K562 (cell line): ENCODE measurements around the gene NAT8L. TPM values are rescaled to one million over a fixed set of nuclear protein-coding genes. Genes with fewer than 3 reads are reported as not detected.

Experiments
- ATAC-seq: fragments of 200-7000 bp; cut with Tn5 transposase; 3 replicates; pipeline ENCODE4 v1.9.1; 2020; ENCODE audit warnings: moderate library complexity
- BruUV-seq: library from RNA; stranded (reverse); fragments of 400-500 nt; replicated peaks from 2 replicates; lab custom pipeline; 2021; lab: Mats Ljungman, UMichigan
- CTCF ChIA-PET: fragments of 300-600 bp; formaldehyde crosslinking; extraction: SDS; loops from one replicate; lab custom pipeline; 2021; ENCODE audit warnings: low intra/inter-chr PET ratio; lab: Yijun Ruan, JAX
- POLR2A ChIA-PET: fragments of 300-600, 350-650 bp; sonication (Branson Sonifier 250); formaldehyde crosslinking; extraction: SDS; loops from one replicate; lab custom pipeline; 2021; ENCODE audit warnings: antibody characterized with exemption, inconsistent platforms; lab: Yijun Ruan, JAX
- DNase-seq, 4 experiments: peaks; one replicate each; pipeline versions ENCODE4 v3.0.0 to v3.0.0-alpha.2; 2011 to 2018; ENCODE audit warnings: low spot score in 3 of 4, mixed read lengths in 3 of 4; ENCODE audit errors: extremely low read depth in 1 of 4
- FAIRE-seq: peaks from 2 replicates; lab custom pipeline; 2011; peaks lifted over from hg19 to GRCh38; lab: Jason Lieb, UNC
- H2AFZ ChIP-seq: 2 replicates; pipeline ENCODE4 v1.6.0; 2011; ENCODE audit warnings: low read depth, low read length, control low read depth, inconsistent platforms
- H3K27ac ChIP-seq: fragments of 200-600 bp; 3 replicates; pipeline ENCODE4 v1.8.0; 2011; ENCODE audit warnings: low read depth, mild to moderate bottlenecking, control low read depth, inconsistent platforms, low read length, moderate library complexity, mixed read lengths; ENCODE audit errors: extremely low read depth
- H3K27me3 ChIP-seq, 2 experiments: fragments of 300-600 bp in 1 of 2; 2 replicates in 1 of 2; 3 replicates in 1 of 2; pipeline versions ENCODE4 v1.6.0 to v1.8.0; 2011; ENCODE audit warnings: inconsistent platforms in 2 of 2, low read length in 2 of 2, mild to moderate bottlenecking in 1 of 2, mixed read lengths in 1 of 2, moderate library complexity in 1 of 2; ENCODE audit not compliant: control insufficient read depth in 2 of 2, insufficient read depth in 2 of 2
- H3K36me3 ChIP-seq: fragments of 300-600 bp; 3 replicates; pipeline ENCODE4 v1.8.0; 2011; ENCODE audit warnings: mild to moderate bottlenecking, low read length, inconsistent platforms; ENCODE audit not compliant: control insufficient read depth, insufficient read depth
- H3K4me1 ChIP-seq, 2 experiments: fragments of 200-600 bp in 1 of 2; replicated peaks in 1 of 2; 2 replicates in 1 of 2; 3 replicates in 1 of 2; pipeline versions ENCODE4 v1.5.1 to v1.8.0; 2011; ENCODE audit warnings: inconsistent platforms in 2 of 2, low read length in 2 of 2, mild to moderate bottlenecking in 1 of 2, mixed read lengths in 1 of 2, moderate library complexity in 1 of 2; ENCODE audit not compliant: control insufficient read depth in 2 of 2, insufficient read depth in 2 of 2
- H3K4me2 ChIP-seq: 2 replicates; pipeline ENCODE4 v1.6.1; 2011; ENCODE audit warnings: low read length, control low read depth, inconsistent platforms, mixed read lengths; ENCODE audit not compliant: insufficient read depth
- H3K4me3 ChIP-seq: fragments of 200-600 bp; sonication (generic), shearing (Covaris generic); 2 replicates; pipeline ENCODE4 v1.5.1; 2016; ENCODE audit warnings: control low read depth, inconsistent platforms
- H3K79me2 ChIP-seq: fragments of 200-600 bp; 3 replicates; pipeline ENCODE4 v1.8.0; 2011; ENCODE audit warnings: low read length, inconsistent platforms; ENCODE audit not compliant: control insufficient read depth, insufficient read depth
- H3K9ac ChIP-seq, 2 experiments: 2 replicates each; pipeline versions ENCODE4 v1.6.0 to v1.6.1; 2011; ENCODE audit warnings: low read depth in 2 of 2, low read length in 2 of 2, control low read depth in 1 of 2, inconsistent platforms in 1 of 2, mild to moderate bottlenecking in 1 of 2, mixed read lengths in 1 of 2; ENCODE audit not compliant: insufficient read depth in 1 of 2
- H3K9me1 ChIP-seq: one replicate; pipeline ENCODE4 v1.6.0; 2011; ENCODE audit warnings: inconsistent platforms, mild to moderate bottlenecking, low read length, moderate library complexity; ENCODE audit not compliant: control insufficient read depth, insufficient read depth
- H3K9me3 ChIP-seq: replicated peaks from 2 replicates; pipeline ENCODE4 v1.5.1; 2011; ENCODE audit warnings: low read depth, low read length, inconsistent platforms; ENCODE audit not compliant: control insufficient read depth, insufficient read depth
- H4K20me1 ChIP-seq: replicated peaks from 2 replicates; pipeline ENCODE4 v1.6.1; 2011; ENCODE audit warnings: low read length, inconsistent platforms, mixed read lengths; ENCODE audit not compliant: control insufficient read depth, insufficient read depth
- CBX8 ChIP-seq: fragments of 200-600 bp; sonication (generic); IDR thresholded peaks from 2 replicates; pipeline ENCODE4 v1.6.1; 2012; ENCODE audit warnings: borderline replicate concordance, mixed run types, low read depth, mild to moderate bottlenecking, moderate library complexity, mixed read lengths, low read length, control low read depth, inconsistent platforms; ENCODE audit not compliant: poor library complexity, severe bottlenecking; ENCODE audit errors: extremely low read depth
- EWSR1 ChIP-seq: fragments of 450-650 bp; IDR thresholded peaks from 2 replicates; pipeline ENCODE4 v1.6.1; 2018; ENCODE audit warnings: borderline replicate concordance, mild to moderate bottlenecking, low read depth, moderate library complexity; ENCODE audit not compliant: partially characterized antibody
- RAD51 ChIP-seq: fragments of 450-650 bp; IDR thresholded peaks from 2 replicates; pipeline ENCODE4 v1.7.1; 2016; ENCODE audit warnings: low read depth, mild to moderate bottlenecking, borderline replicate concordance
- ZNF551 ChIP-seq: fragments of 250-450 bp; sonication (Bioruptor Pico); IDR thresholded peaks from 2 replicates; pipeline ENCODE4 v1.5.0; 2021; ENCODE audit warnings: mild to moderate bottlenecking, moderate library complexity
- WGBS: fragments of 100-300 bp; shearing (Covaris generic); methylation state at CpG from one replicate; pipeline ENCODE4 v1.1.6; 2016; ENCODE audit warnings: low coverage, mixed read lengths; ENCODE audit not compliant: insufficient coverage; ENCODE audit errors: missing lambda C conversion rate; 5-methylcytosine and 5-hydroxymethylcytosine counted together
- in situ Hi-C: fragments of 300-500 bp; cut with MboI; formaldehyde crosslinking; loops from 4 replicates; pipeline ENCODE4 v1.15.0; 2018; ENCODE audit warnings: inconsistent platforms, mixed read lengths
- intact Hi-C: fragments of 100-400 bp; cut with micrococcal nuclease; formaldehyde crosslinking; loops from 2 replicates; pipeline ENCODE4 v1.14.2; 2022
- polyA plus RNA-seq, 8 experiments: library from polyadenylated mRNA; depleted of rRNA in 4 of 8; stranded (reverse) in 5 of 8; unstranded in 3 of 8; fragments of >200 nt; fragmentation: Nextera tagmentation in 2 of 8; fragmentation: Illumina TruSeq in 1 of 8; extraction: Ambion mirVana in 2 of 8; extraction: Trizol in 1 of 8; gene quantifications; 2 replicates each; pipeline versions ENCODE4 v1.2.1 to v1.2.3, GENCODE V29; 2011 to 2014; ENCODE audit warnings: inconsistent platforms in 1 of 8, missing spikeins in 1 of 8
- total RNA-seq, 7 experiments: library from RNA; depleted of rRNA in 6 of 7; stranded (reverse); fragments of >200 nt in 6 of 7; fragmentation: Illumina TruSeq in 2 of 7; extraction: Trizol in 2 of 7; gene quantifications; 2 replicates each; pipeline versions ENCODE4 v1.2.1 to v1.2.3, GENCODE V29; 2011 to 2021; ENCODE audit warnings: low replicate concordance in 1 of 7
- TF ChIP-seq, protein P1 (sequence below): sonication (generic); formaldehyde crosslinking; IDR thresholded peaks from 2 replicates; pipeline ENCODE4 v1.8.1; 2023; ENCODE audit warnings: mild to moderate bottlenecking, missing genetic modification reagents, moderate library complexity

NAT8L gene
- total and polyA plus RNA-seq, 9 of the 15 experiments (the other 6 are each of a cell fraction or from before 2014, with no cell fraction given): 0.06 to 11.0 (median 1.5) TPM

DNA sequence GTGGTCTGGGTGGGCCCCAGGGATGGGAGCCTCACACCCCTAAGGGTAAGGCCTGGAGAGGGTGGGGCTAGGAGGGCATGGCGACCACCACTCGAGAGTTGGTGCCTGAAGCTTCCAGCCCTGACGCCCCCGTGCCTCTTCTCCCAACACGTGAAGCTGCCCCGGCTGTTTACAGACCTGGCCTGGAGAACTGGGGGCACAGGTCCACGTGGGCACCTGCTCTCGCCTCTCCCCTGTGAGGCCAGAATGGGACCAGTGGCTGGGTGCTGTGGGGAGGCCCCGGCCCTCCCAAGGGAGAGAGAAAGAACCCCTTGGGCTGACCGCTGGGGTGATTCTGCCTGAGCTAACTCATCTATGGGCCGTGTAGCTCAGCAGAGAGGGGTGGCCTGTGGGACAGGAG lies 15.5 kb downstream of the NAT8L start:
- DNase-seq (no peak), FAIRE-seq (no peak), ATAC-seq (no peak)
- intact Hi-C loops (no loop called here), in situ Hi-C loops (no loop called here)
- Histone ChIP-seq H2AFZ (no peak overlapping the region), H3K4me1 (peaks cover 3 to 61% of the 10 kb centered on the region in 2 experiments; a peak in 3 of 5 replicates), H3K4me3 (no peak overlapping the region), H3K79me2 (no peaks in the 10 kb centered on the region), H3K9me1 (no peaks in the 10 kb centered on the region), H3K27me3 (peaks cover 0 to 20% of the 10 kb centered on the region in 2 experiments; a peak in 3 of 5 replicates), H3K36me3 (no peaks in the 10 kb centered on the region), H3K4me2 (no peak overlapping the region), H3K27ac (no peak overlapping the region), H3K9me3 (no peaks in the 10 kb centered on the region), H4K20me1 (no peaks in the 10 kb centered on the region), H3K9ac (peak overlapping the region in 1 of 2 experiments; percentile 35; a peak in 1 of 4 replicates)
- POLR2A ChIA-PET: interaction anchor here (0.5 to 1.6 kb wide), 4 partner anchors 9 to 745 kb away, joined by 3 to 6 read pairs (median 4); no protein-coding TSS in a partner anchor
- no TSS peak for BruUV-seq
- TF ChIP-seq CBX8: no peak
- TF ChIP-seq, protein P1, sequence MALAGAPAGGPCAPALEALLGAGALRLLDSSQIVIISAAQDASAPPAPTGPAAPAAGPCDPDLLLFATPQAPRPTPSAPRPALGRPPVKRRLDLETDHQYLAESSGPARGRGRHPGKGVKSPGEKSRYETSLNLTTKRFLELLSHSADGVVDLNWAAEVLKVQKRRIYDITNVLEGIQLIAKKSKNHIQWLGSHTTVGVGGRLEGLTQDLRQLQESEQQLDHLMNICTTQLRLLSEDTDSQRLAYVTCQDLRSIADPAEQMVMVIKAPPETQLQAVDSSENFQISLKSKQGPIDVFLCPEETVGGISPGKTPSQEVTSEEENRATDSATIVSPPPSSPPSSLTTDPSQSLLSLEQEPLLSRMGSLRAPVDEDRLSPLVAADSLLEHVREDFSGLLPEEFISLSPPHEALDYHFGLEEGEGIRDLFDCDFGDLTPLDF (CRISPR knock-in tag): no peak
- TF ChIP-seq EWSR1: no peak
- TF ChIP-seq ZNF551 (CRISPR knock-in tag): no peak
- TF ChIP-seq RAD51: no peak
- CTCF ChIA-PET: no interaction called here
- WGBS: 9% methylated on average over 8 of the region's 11 CpGs
